IMR-90 (cell line): ENCODE data around the gene PAX8. TPM values are rescaled to one million over a fixed set of nuclear protein-coding genes. Genes with fewer than 3 reads are reported as not detected.

Source experiments
- ATAC-seq: fragments of 200-7000 bp; cut with Tn5 transposase; 2 replicates; pipeline ENCODE4 v1.9.1; 2020; ENCODE audit warnings: low read depth, mild to moderate bottlenecking, moderate library complexity
- BruUV-seq: library from RNA; stranded (reverse); fragments of 400-500 nt; replicated peaks from 2 replicates; lab custom pipeline; 2021; lab: Mats Ljungman, UMichigan
- CTCF ChIA-PET: fragments of 300-600 bp; formaldehyde crosslinking; extraction: SDS; loops from one replicate; lab custom pipeline; 2021; ENCODE audit warnings: antibody characterized with exemption; lab: Yijun Ruan, JAX
- POLR2A ChIA-PET: fragments of 300-600 bp; sonication (Branson Sonifier 250); formaldehyde crosslinking; loops from one replicate; lab custom pipeline; 2022; ENCODE audit warnings: antibody characterized with exemption; ENCODE audit not compliant: unreplicated experiment; lab: Charles Lee
- DNase-seq: peaks from one replicate; pipeline ENCODE4 v3.0.0; 2013
- H2AFZ ChIP-seq: replicated peaks from 2 replicates; pipeline ENCODE3; 2013; ENCODE audit warnings: low read length, mild to moderate bottlenecking; ENCODE audit not compliant: poor library complexity
- H2AK5ac ChIP-seq: 2 replicates; pipeline ENCODE4 v1.6.1; 2013; ENCODE audit warnings: low read depth, low read length, inconsistent platforms
- H2AK9ac ChIP-seq: replicated peaks from 2 replicates; pipeline ENCODE3; 2013; ENCODE audit warnings: mild to moderate bottlenecking, low read depth, low read length, moderate library complexity; ENCODE audit not compliant: poor library complexity
- H2BK120ac ChIP-seq: 2 replicates; pipeline ENCODE4 v1.6.1; 2013; ENCODE audit warnings: low read depth, low read length, inconsistent platforms
- H2BK15ac ChIP-seq: 3 replicates; pipeline ENCODE4 v1.6.1; 2013; ENCODE audit warnings: low read depth, low read length, inconsistent platforms
- H2BK20ac ChIP-seq: 2 replicates; pipeline ENCODE4 v1.6.1; 2013; ENCODE audit warnings: low read depth, mild to moderate bottlenecking, inconsistent platforms, low read length, moderate library complexity
- H2BK5ac ChIP-seq: 2 replicates; pipeline ENCODE4 v1.6.1; 2013; ENCODE audit warnings: mild to moderate bottlenecking, low read depth, low read length, inconsistent platforms; ENCODE audit not compliant: poor library complexity, severe bottlenecking
- H3K14ac ChIP-seq: replicated peaks from 2 replicates; pipeline ENCODE4 v1.6.1; 2013; ENCODE audit warnings: low read depth, low read length, inconsistent platforms
- H3K18ac ChIP-seq: 2 replicates; pipeline ENCODE4 v1.6.1; 2013; ENCODE audit warnings: low read depth, low read length, control low read depth
- H3K23ac ChIP-seq: 2 replicates; pipeline ENCODE4 v1.6.1; 2013; ENCODE audit warnings: low read depth, low read length, inconsistent platforms
- H3K27ac ChIP-seq: 2 replicates; pipeline ENCODE4 v1.5.1; 2013; ENCODE audit warnings: mild to moderate bottlenecking, control low read depth, low read length; ENCODE audit not compliant: insufficient read depth
- H3K27me3 ChIP-seq: 2 replicates; pipeline ENCODE4 v1.6.1; 2013; ENCODE audit warnings: low read length; ENCODE audit not compliant: control insufficient read depth, insufficient read depth
- H3K36me3 ChIP-seq: 2 replicates; pipeline ENCODE4 v1.6.1; 2013; ENCODE audit warnings: low read length, mixed read lengths; ENCODE audit not compliant: control insufficient read depth, insufficient read depth
- H3K4ac ChIP-seq: 2 replicates; pipeline ENCODE4 v1.6.1; 2013; ENCODE audit warnings: low read depth, low read length, inconsistent platforms
- H3K4me1 ChIP-seq: 2 replicates; pipeline ENCODE4 v1.6.1; 2013; ENCODE audit warnings: low read length, mixed read lengths; ENCODE audit not compliant: control insufficient read depth, insufficient read depth
- H3K4me2 ChIP-seq: 2 replicates; pipeline ENCODE4 v1.6.1; 2013; ENCODE audit warnings: low read depth, mild to moderate bottlenecking, control low read depth, low read length, moderate library complexity
- H3K4me3 ChIP-seq: 2 replicates; pipeline ENCODE4 v1.5.1; 2013; ENCODE audit warnings: low read depth, mild to moderate bottlenecking, control low read depth, low read length, moderate library complexity; ENCODE audit not compliant: insufficient read depth
- H3K56ac ChIP-seq: 2 replicates; pipeline ENCODE4 v1.6.1; 2013; ENCODE audit warnings: low read length, inconsistent platforms; ENCODE audit not compliant: insufficient read depth; ENCODE audit errors: extremely low read depth
- H3K79me1 ChIP-seq, 2 experiments: 2 replicates each; pipeline ENCODE4 v1.6.1; 2013; ENCODE audit warnings: low read length in 2 of 2, inconsistent platforms in 1 of 2, low read depth in 1 of 2
- H3K9ac ChIP-seq: 2 replicates; pipeline ENCODE4 v1.6.1; 2013; ENCODE audit warnings: low read depth, low read length, control low read depth
- H3K9me1 ChIP-seq: 2 replicates; pipeline ENCODE4 v1.6.1; 2013; ENCODE audit warnings: low read length, inconsistent platforms; ENCODE audit not compliant: insufficient read depth
- H3K9me3 ChIP-seq: 2 replicates; pipeline ENCODE4 v1.6.1; 2013; ENCODE audit warnings: low read length; ENCODE audit not compliant: control insufficient read depth, insufficient read depth
- H4K20me1 ChIP-seq: 2 replicates; pipeline ENCODE4 v1.6.1; 2013; ENCODE audit warnings: low read length, inconsistent platforms; ENCODE audit not compliant: insufficient read depth
- H4K5ac ChIP-seq: 2 replicates; pipeline ENCODE4 v1.6.1; 2013; ENCODE audit warnings: mild to moderate bottlenecking, low read depth, low read length, control low read depth
- H4K8ac ChIP-seq, 2 experiments: 2 replicates each; pipeline ENCODE4 v1.6.1; 2013; ENCODE audit warnings: low read depth in 2 of 2, low read length in 2 of 2, control low read depth in 1 of 2, inconsistent platforms in 1 of 2
- H4K91ac ChIP-seq: 2 replicates; pipeline ENCODE4 v1.6.1; 2013; ENCODE audit warnings: low read depth, low read length, inconsistent platforms; ENCODE audit not compliant: insufficient read depth
- FOS ChIP-seq: fragments of 150-350 bp; IDR thresholded peaks from 2 replicates; pipeline ENCODE4 v1.6.1; 2016; ENCODE audit warnings: low read depth, low read length
- WGBS, 2 experiments: methylation state at CpG; one replicate each; pipeline versions ENCODE4 v1.1.5 to v1.1.7; 2013; ENCODE audit warnings: missing lambda C conversion rate in 2 of 2; ENCODE audit not compliant: insufficient read length in 1 of 2; ENCODE audit errors: extremely low coverage in 2 of 2; 5-methylcytosine and 5-hydroxymethylcytosine counted together
- dilution Hi-C: fragments of 300-500 bp; cut with HindIII; formaldehyde crosslinking; loops from one replicate; pipeline ENCODE4 v1.14.3; 2018; ENCODE audit warnings: low sequenced_read_pairs; ENCODE audit not compliant: unreplicated experiment
- in situ Hi-C: fragments of 300-500 bp; cut with MboI; formaldehyde crosslinking; loops from 3 replicates; pipeline ENCODE4 v1.14.3; 2019; ENCODE audit warnings: low sequenced_read_pairs, inconsistent platforms, mixed read lengths
- intact Hi-C: fragments of 100-400 bp; cut with micrococcal nuclease; formaldehyde crosslinking; loops from 2 replicates; pipeline ENCODE4 v1.10.0; 2022
- polyA plus RNA-seq, 3 experiments: library from polyadenylated mRNA; depleted of rRNA; stranded (reverse); fragments of >200 nt; gene quantifications; 2 replicates each; pipeline ENCODE4 v1.2.3, GENCODE V29; 2012; ENCODE audit warnings: low replicate concordance in 1 of 3
- total RNA-seq: library from RNA; depleted of rRNA; stranded (reverse); fragments of >200 nt; gene quantifications from 2 replicates; pipeline ENCODE4 v1.2.3, GENCODE V29; 2012
- TF ChIP-seq, protein P1 (sequence below): fragments of 150-350 bp; IDR thresholded peaks from 2 replicates; pipeline ENCODE4 v1.6.1; 2017; ENCODE audit warnings: mild to moderate bottlenecking, antibody characterized with exemption, low read length, low read depth

Gene PAX8
- total and polyA plus RNA-seq, 2 of the 4 experiments (the other 2 are of a cell fraction): 0.18 to 1.5 TPM

- no peak overlapping the region for H2BK20ac ChIP-seq
- H3K9ac ChIP-seq: no peak overlapping the region
- no peak overlapping the region for H3K56ac ChIP-seq
- TF ChIP-seq, protein P1, sequence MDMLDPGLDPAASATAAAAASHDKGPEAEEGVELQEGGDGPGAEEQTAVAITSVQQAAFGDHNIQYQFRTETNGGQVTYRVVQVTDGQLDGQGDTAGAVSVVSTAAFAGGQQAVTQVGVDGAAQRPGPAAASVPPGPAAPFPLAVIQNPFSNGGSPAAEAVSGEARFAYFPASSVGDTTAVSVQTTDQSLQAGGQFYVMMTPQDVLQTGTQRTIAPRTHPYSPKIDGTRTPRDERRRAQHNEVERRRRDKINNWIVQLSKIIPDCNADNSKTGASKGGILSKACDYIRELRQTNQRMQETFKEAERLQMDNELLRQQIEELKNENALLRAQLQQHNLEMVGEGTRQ: no peak
- TF ChIP-seq FOS: no peak
- in situ Hi-C loops: no loop called here
- no peak overlapping the region for H3K4me3 ChIP-seq
- dilution Hi-C loops: no loop called here
- no peak overlapping the region for H2AK9ac ChIP-seq
- no peak overlapping the region for H3K27ac ChIP-seq
- POLR2A ChIA-PET: no interaction called here
- DNase-seq (no peak), ATAC-seq (no peak)
- no peak overlapping the region for H3K18ac ChIP-seq
- H3K14ac ChIP-seq: no peak overlapping the region
- H4K5ac ChIP-seq: no peak overlapping the region
- CTCF ChIA-PET: no interaction called here
- intact Hi-C loops: no loop called here
- H3K79me1 ChIP-seq: no peaks in the 10 kb centered on the region
- no peak overlapping the region for H3K4ac ChIP-seq
- peaks cover 28% of the 10 kb centered on the region for H3K27me3 ChIP-seq
- H2AFZ ChIP-seq: no peak overlapping the region
- no peak overlapping the region for H2AK5ac ChIP-seq
- no TSS peak for BruUV-seq
- H3K4me1 ChIP-seq: no peaks in the 10 kb centered on the region
- H3K23ac ChIP-seq: no peak overlapping the region
- no peaks in the 10 kb centered on the region for H4K20me1 ChIP-seq
- H2BK15ac ChIP-seq: no peak overlapping the region
- H3K4me2 ChIP-seq: no peak overlapping the region
- H2BK5ac ChIP-seq: no peak overlapping the region
- no peak overlapping the region for H4K91ac ChIP-seq
- H3K9me1 ChIP-seq: peaks cover 3% of the 10 kb centered on the region; the same call in 1 of the 2 replicates
- H3K9me3 ChIP-seq: no peaks in the 10 kb centered on the region
- no CpG with 5 or more reads among the region's 7 CpGs for WGBS, 2 experiments
- H4K8ac ChIP-seq: no peak overlapping the region
- no peaks in the 10 kb centered on the region for H3K36me3 ChIP-seq
- H2BK120ac ChIP-seq: no peak overlapping the region
These were observed 101.9 kb downstream of the PAX8 start for GRCh38 chr2:113176696-113177355.
